ENCODE data around the gene PLD5. TPM values are rescaled to one million over a fixed set of nuclear protein-coding genes. Genes with fewer than 3 reads are reported as not detected.

PLD5 gene
- total and polyA plus RNA-seq, 2 of the 13 experiments (the other 11 are each of a cell fraction or from before 2014, with no cell fraction given), result not detected

- DNase-seq (ENCODE audit: low spot score), result no peak
- no peak overlapping the region for H3K9ac ChIP-seq (ENCODE audit: insufficient read depth, low read depth, low read length)
- TF ChIP-seq MZF1 (CRISPR knock-in tag; IDR thresholded peaks at IDR 0.05; ENCODE audit: borderline replicate concordance), result no peak
- no peak for TF ChIP-seq ZNF572 (CRISPR knock-in tag; IDR thresholded peaks at IDR 0.05)
- TF ChIP-seq ZNF484 (CRISPR knock-in tag; IDR thresholded peaks at IDR 0.05; ENCODE audit: borderline replicate concordance, low read depth), result no peak
- TF ChIP-seq ZNF12 (CRISPR knock-in tag; IDR thresholded peaks at IDR 0.05), result no peak
- no peak for TF ChIP-seq REPIN1 (CRISPR knock-in tag; IDR thresholded peaks at IDR 0.05; ENCODE audit: borderline replicate concordance, low read depth)
- no peak for TF ChIP-seq THAP8 (CRISPR knock-in tag; IDR thresholded peaks at IDR 0.05; ENCODE audit: borderline replicate concordance)
- TF ChIP-seq CEBPB (IDR thresholded peaks at IDR 0.05; ENCODE audit: borderline replicate concordance, low read depth, low read length), result no peak
- TF ChIP-seq CBX2 (IDR thresholded peaks at IDR 0.05; ENCODE audit: low read depth, low read length), result no peak
- TF ChIP-seq CBX2 (CRISPR knock-in tag; IDR thresholded peaks at IDR 0.05; ENCODE audit: low read depth), result no peak
- no peak for TF ChIP-seq ZBTB20 (CRISPR knock-in tag; IDR thresholded peaks at IDR 0.05; ENCODE audit: borderline replicate concordance, low read depth)
- TF ChIP-seq, protein P1, sequence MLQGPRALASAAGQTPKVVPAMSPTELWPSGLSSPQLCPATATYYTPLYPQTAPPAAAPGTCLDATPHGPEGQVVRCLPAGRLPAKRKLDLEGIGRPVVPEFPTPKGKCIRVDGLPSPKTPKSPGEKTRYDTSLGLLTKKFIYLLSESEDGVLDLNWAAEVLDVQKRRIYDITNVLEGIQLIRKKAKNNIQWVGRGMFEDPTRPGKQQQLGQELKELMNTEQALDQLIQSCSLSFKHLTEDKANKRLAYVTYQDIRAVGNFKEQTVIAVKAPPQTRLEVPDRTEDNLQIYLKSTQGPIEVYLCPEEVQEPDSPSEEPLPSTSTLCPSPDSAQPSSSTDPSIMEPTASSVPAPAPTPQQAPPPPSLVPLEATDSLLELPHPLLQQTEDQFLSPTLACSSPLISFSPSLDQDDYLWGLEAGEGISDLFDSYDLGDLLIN (CRISPR knock-in tag; IDR thresholded peaks at IDR 0.05; ENCODE audit: borderline replicate concordance), result no peak
- TF ChIP-seq MTA1 (CRISPR knock-in tag; IDR thresholded peaks at IDR 0.05; ENCODE audit: borderline replicate concordance), result no peak
- no peak for TF ChIP-seq ZSCAN25 (CRISPR knock-in tag; IDR thresholded peaks at IDR 0.05)
- TF ChIP-seq ZKSCAN5 (CRISPR knock-in tag; IDR thresholded peaks at IDR 0.05), result no peak
- TF ChIP-seq MTF2 (CRISPR knock-in tag; IDR thresholded peaks at IDR 0.05; ENCODE audit: borderline replicate concordance), result no peak
- TF ChIP-seq, protein P2, sequence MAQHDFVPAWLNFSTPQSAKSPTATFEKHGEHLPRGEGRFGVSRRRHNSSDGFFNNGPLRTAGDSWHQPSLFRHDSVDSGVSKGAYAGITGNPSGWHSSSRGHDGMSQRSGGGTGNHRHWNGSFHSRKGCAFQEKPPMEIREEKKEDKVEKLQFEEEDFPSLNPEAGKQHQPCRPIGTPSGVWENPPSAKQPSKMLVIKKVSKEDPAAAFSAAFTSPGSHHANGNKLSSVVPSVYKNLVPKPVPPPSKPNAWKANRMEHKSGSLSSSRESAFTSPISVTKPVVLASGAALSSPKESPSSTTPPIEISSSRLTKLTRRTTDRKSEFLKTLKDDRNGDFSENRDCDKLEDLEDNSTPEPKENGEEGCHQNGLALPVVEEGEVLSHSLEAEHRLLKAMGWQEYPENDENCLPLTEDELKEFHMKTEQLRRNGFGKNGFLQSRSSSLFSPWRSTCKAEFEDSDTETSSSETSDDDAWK (CRISPR knock-in tag; IDR thresholded peaks at IDR 0.05), result no peak
- no peak for TF ChIP-seq SNAI1 (CRISPR knock-in tag; IDR thresholded peaks at IDR 0.05; ENCODE audit: borderline replicate concordance)
- no peak for TF ChIP-seq SRSF4 (IDR thresholded peaks at IDR 0.05; ENCODE audit: low read depth, low read length, poor library complexity, severe bottlenecking)
- TF ChIP-seq ZSCAN31 (CRISPR knock-in tag; IDR thresholded peaks at IDR 0.05; ENCODE audit: low read depth), result no peak
- no peak for TF ChIP-seq GZF1 (CRISPR knock-in tag; IDR thresholded peaks at IDR 0.05)
- no peak for FAIRE-seq
- H3K9me3 ChIP-seq (ENCODE audit: low read length), result no peaks in the 10 kb centered on the region
- no peak for ATAC-seq
- no peaks in the 10 kb centered on the region for H3K36me3 ChIP-seq (replicated peaks in 1 of 2; ENCODE audit: control insufficient read depth in 1 of 2, insufficient read depth in 2 of 2, low read length in 2 of 2)
- H3K27ac ChIP-seq (ENCODE audit: extremely low read length, insufficient read depth, low read length), result no peak overlapping the region
- no peaks in the 10 kb centered on the region for H3K4me1 ChIP-seq (ENCODE audit: insufficient read depth, low read length)
- CTCF ChIA-PET (ENCODE audit: low intra/inter-chr PET ratio, low total read pairs), result no interaction called here
- in situ Hi-C loops (cut with HindIII; ENCODE audit: extremely low pct_ligation_motif_present, low pct_unique_long_range_greater_than_20kb), result no loop called here
- H3K4me2 ChIP-seq (ENCODE audit: low read depth, low read length), result no peak overlapping the region
- POLR2A ChIA-PET, result no interaction called here
- intact Hi-C loops (cut with micrococcal nuclease; ENCODE audit: unreplicated experiment), result no loop called here
- no TSS peak for BruUV-seq (replicated peaks)
- H4K20me1 ChIP-seq (ENCODE audit: insufficient read depth, low read length), result no peaks in the 10 kb centered on the region
- H3K4me3 ChIP-seq (replicated peaks in 1 of 3; ENCODE audit: insufficient read depth in 1 of 3, low read depth in 2 of 3, low read length in 3 of 3), result no peak overlapping the region
- H3K79me2 ChIP-seq (ENCODE audit: insufficient read depth, low read length), result no peaks in the 10 kb centered on the region
- no peak overlapping the region for H2AFZ ChIP-seq (ENCODE audit: low read length)
- H3K27me3 ChIP-seq (ENCODE audit: control insufficient read depth in 1 of 2, insufficient read depth in 2 of 2, low read length in 2 of 2), result no peaks in the 10 kb centered on the region
- 7% methylated on average over 6 of the region's 6 CpGs for WGBS (ENCODE audit: low lambda C conversion rate)
Observed at GRCh38 chr1:242412921-242413320, 111.6 kb downstream of the PLD5 start.
